H1 (cell line): Measurements from ENCODE around the gene BLOC1S4. TPM values are rescaled to one million over a fixed set of nuclear protein-coding genes. Genes with fewer than 3 reads are reported as not detected.

ENCODE experiments used
- CTCF ChIA-PET: fragments of 300-600 bp; sonication (Branson Sonifier 250); formaldehyde crosslinking; loops from one replicate; lab custom pipeline; 2021; ENCODE audit not compliant: partially characterized antibody; lab: Charles Lee
- POLR2A ChIA-PET: fragments of 300-600 bp; sonication (Branson Sonifier 250); formaldehyde crosslinking; loops from one replicate; lab custom pipeline; 2021; ENCODE audit warnings: inconsistent platforms; ENCODE audit not compliant: partially characterized antibody; lab: Charles Lee
- DNase-seq, 2 experiments: peaks; one replicate each; pipeline versions ENCODE4 v3.0.0 to v3.0.0-alpha.2; 2010 to 2022; ENCODE audit warnings: low spot score in 2 of 2, low read depth in 1 of 2, mixed read lengths in 1 of 2
- FAIRE-seq: peaks from 2 replicates; lab custom pipeline; 2011; peaks lifted over from hg19 to GRCh38; lab: Jason Lieb, UNC
- H2AFZ ChIP-seq: 2 replicates; pipeline ENCODE4 v1.8.1; 2012; ENCODE audit warnings: low read length, inconsistent platforms
- H2AK5ac ChIP-seq: 2 replicates; pipeline ENCODE4 v1.6.1; 2013; ENCODE audit warnings: low read depth, low read length
- H2BK120ac ChIP-seq: replicated peaks from 2 replicates; pipeline ENCODE3; 2013; ENCODE audit warnings: low read depth, low read length, inconsistent platforms
- H2BK12ac ChIP-seq: 2 replicates; pipeline ENCODE4 v1.6.1; 2013; ENCODE audit warnings: low read depth, low read length
- H2BK15ac ChIP-seq: 2 replicates; pipeline ENCODE4 v1.6.1; 2013; ENCODE audit warnings: low read length
- H2BK20ac ChIP-seq: 2 replicates; pipeline ENCODE4 v1.6.1; 2013; ENCODE audit warnings: low read length
- H2BK5ac ChIP-seq: 2 replicates; pipeline ENCODE4 v1.6.1; 2013; ENCODE audit warnings: low read depth, low read length
- H3K14ac ChIP-seq: 2 replicates; pipeline ENCODE4 v1.6.1; 2013; ENCODE audit warnings: inconsistent platforms; ENCODE audit not compliant: insufficient read length
- H3K18ac ChIP-seq: 2 replicates; pipeline ENCODE4 v1.6.1; 2013; ENCODE audit warnings: low read length; ENCODE audit errors: extremely low read depth
- H3K23ac ChIP-seq: 2 replicates; pipeline ENCODE4 v1.6.1; 2013; ENCODE audit warnings: inconsistent platforms; ENCODE audit not compliant: insufficient read length
- H3K23me2 ChIP-seq: 2 replicates; pipeline ENCODE4 v1.6.1; 2013; ENCODE audit warnings: low read depth, low read length
- H3K27ac ChIP-seq: 2 replicates; pipeline ENCODE4 v1.6.1; 2011; ENCODE audit warnings: low read depth, low read length, inconsistent platforms
- H3K27me3 ChIP-seq, 4 experiments: replicated peaks in 1 of 4; 1 replicate in 1 of 4; 2 replicates in 3 of 4; pipeline versions ENCODE4 v1.6.1 to v1.8.1; 2011 to 2013; ENCODE audit warnings: low read length in 3 of 4, mild to moderate bottlenecking in 3 of 4, inconsistent platforms in 2 of 4, mixed read lengths in 2 of 4, moderate library complexity in 1 of 4; ENCODE audit not compliant: control insufficient read depth in 3 of 4, insufficient read depth in 3 of 4; ENCODE audit errors: extremely low read depth in 1 of 4
- H3K36me3 ChIP-seq, 4 experiments: 2 replicates each; pipeline versions ENCODE4 v1.6.1 to v1.8.1; 2011 to 2013; ENCODE audit warnings: mild to moderate bottlenecking in 4 of 4, low read length in 3 of 4, moderate library complexity in 2 of 4, control low read depth in 1 of 4, inconsistent platforms in 1 of 4; ENCODE audit not compliant: insufficient read depth in 4 of 4, control insufficient read depth in 2 of 4
- H3K4ac ChIP-seq: replicated peaks from 2 replicates; pipeline ENCODE3; 2013; ENCODE audit warnings: low read length, low read depth, mixed read lengths, inconsistent platforms; ENCODE audit not compliant: insufficient read length
- H3K4me1 ChIP-seq, 4 experiments: replicated peaks in 1 of 4; 1 replicate in 1 of 4; 2 replicates in 3 of 4; pipeline versions ENCODE4 v1.6.1 to v1.8.1; 2011 to 2013; ENCODE audit warnings: low read length in 3 of 4, inconsistent platforms in 2 of 4, mixed read lengths in 1 of 4; ENCODE audit not compliant: insufficient read depth in 4 of 4, control insufficient read depth in 3 of 4
- H3K4me2 ChIP-seq, 2 experiments: 2 replicates each; pipeline versions ENCODE4 v1.6.1 to v1.8.1; 2011 to 2013; ENCODE audit warnings: low read depth in 2 of 2, low read length in 2 of 2, control low read depth in 1 of 2, inconsistent platforms in 1 of 2, mild to moderate bottlenecking in 1 of 2; ENCODE audit not compliant: insufficient read depth in 1 of 2
- H3K4me3 ChIP-seq, 4 experiments: fragments of 200-600, 300-600 bp in 1 of 4; sonication (generic), shearing (Covaris generic), sonication (Bioruptor Twin) in 1 of 4; 2 replicates each; pipeline versions ENCODE4 v1.5.1 to v1.8.1; 2011 to 2016; ENCODE audit warnings: low read length in 4 of 4, low read depth in 3 of 4, control low read depth in 2 of 4, inconsistent platforms in 2 of 4, mild to moderate bottlenecking in 2 of 4, mixed read lengths in 1 of 4, moderate library complexity in 1 of 4; ENCODE audit not compliant: insufficient read depth in 2 of 4; ENCODE audit errors: extremely low read depth in 1 of 4
- H3K56ac ChIP-seq: replicated peaks from 2 replicates; pipeline ENCODE3; 2013; ENCODE audit warnings: low read depth, mild to moderate bottlenecking, mixed read lengths, low read length, inconsistent platforms; ENCODE audit not compliant: insufficient read length
- H3K79me1 ChIP-seq: 2 replicates; pipeline ENCODE4 v1.6.1; 2013; ENCODE audit warnings: low read depth, low read length, control low read depth
- H3K79me2 ChIP-seq, 2 experiments: 2 replicates each; pipeline versions ENCODE4 v1.6.1 to v1.8.1; 2012 to 2013; ENCODE audit warnings: low read length in 2 of 2, mild to moderate bottlenecking in 2 of 2, inconsistent platforms in 1 of 2; ENCODE audit not compliant: insufficient read depth in 2 of 2, control insufficient read depth in 1 of 2
- H3K9ac ChIP-seq, 4 experiments: replicated peaks in 1 of 4; 1 replicate in 1 of 4; 2 replicates in 3 of 4; pipeline versions ENCODE4 v1.6.1 to v1.8.1; 2011 to 2013; ENCODE audit warnings: low read depth in 3 of 4, low read length in 3 of 4, control low read depth in 2 of 4, mild to moderate bottlenecking in 2 of 4, moderate library complexity in 2 of 4, inconsistent platforms in 1 of 4; ENCODE audit errors: extremely low read depth in 1 of 4
- H3K9me3 ChIP-seq, 2 experiments: 2 replicates each; pipeline versions ENCODE4 v1.6.1 to v1.8.1; 2012 to 2013; ENCODE audit warnings: mild to moderate bottlenecking in 2 of 2, moderate library complexity in 2 of 2, control low read depth in 1 of 2, inconsistent platforms in 1 of 2, low read depth in 1 of 2, low read length in 1 of 2, mixed read lengths in 1 of 2; ENCODE audit not compliant: insufficient read depth in 2 of 2
- H4K20me1 ChIP-seq, 2 experiments: replicated peaks in 1 of 2; 2 replicates each; pipeline versions ENCODE3 to v1.8.1; 2011 to 2013; ENCODE audit warnings: inconsistent platforms in 2 of 2, low read length in 2 of 2, mild to moderate bottlenecking in 1 of 2; ENCODE audit not compliant: insufficient read depth in 2 of 2, control insufficient read depth in 1 of 2
- H4K5ac ChIP-seq: 2 replicates; pipeline ENCODE4 v1.6.1; 2013; ENCODE audit warnings: low read length, low read depth, mixed read lengths, inconsistent platforms; ENCODE audit not compliant: insufficient read length
- H4K8ac ChIP-seq: 2 replicates; pipeline ENCODE4 v1.8.0; 2013; ENCODE audit warnings: mild to moderate bottlenecking, moderate library complexity, low read length, inconsistent platforms; ENCODE audit not compliant: insufficient read depth; ENCODE audit errors: extremely low read depth
- H4K91ac ChIP-seq: replicated peaks from 2 replicates; pipeline ENCODE3; 2013; ENCODE audit warnings: low read length, mixed read lengths, inconsistent platforms; ENCODE audit not compliant: insufficient read length
- PHF8 ChIP-seq: fragments of 200-600 bp; sonication (generic); conservative IDR thresholded peaks from 2 replicates; pipeline ENCODE4 v1.7.1; 2012; ENCODE audit warnings: low read depth, mild to moderate bottlenecking, inconsistent platforms, low read length, moderate library complexity
- WGBS, 2 experiments: shearing (Covaris generic) in 1 of 2; methylation state at CpG; one replicate each; pipeline versions ENCODE4 v1.1.6 to v1.1.7; 2013 to 2015; ENCODE audit warnings: low lambda C conversion rate in 2 of 2, mixed read lengths in 2 of 2, inconsistent platforms in 1 of 2, low coverage in 1 of 2, missing lambda C conversion rate in 1 of 2; ENCODE audit not compliant: insufficient replicate concordance in 2 of 2, insufficient coverage in 1 of 2, insufficient read length in 1 of 2; ENCODE audit errors: extremely low coverage in 1 of 2, missing lambda C conversion rate in 1 of 2; 5-methylcytosine and 5-hydroxymethylcytosine counted together
- polyA plus RNA-seq, 7 experiments: library from polyadenylated mRNA; depleted of rRNA in 3 of 7; stranded (reverse) in 5 of 7; unstranded in 2 of 7; fragments of >200 nt in 5 of 7; fragments of 200-250 nt in 2 of 7; gene quantifications; 1 replicate in 5 of 7; 2 replicates in 1 of 7; 4 replicates in 1 of 7; pipeline versions ENCODE4 v1.2.1 to v1.2.3, GENCODE V29; 2011 to 2013; ENCODE audit warnings: missing spikeins in 2 of 7, mixed read lengths in 2 of 7
- total RNA-seq: library from RNA; stranded (reverse); fragmentation: NEBNext Ultra II Directional; extraction: Animal tissue kit (Norgen Biotek cat#: 25700); gene quantifications from 2 replicates; pipeline ENCODE4 v1.2.1, GENCODE V29; 2021

The BLOC1S4 gene
- total and polyA plus RNA-seq, 2 of the 8 experiments (the other 6 are each of a cell fraction or from before 2014, with no cell fraction given) = 19.1 to 27.8 TPM

- Histone ChIP-seq H3K4me1 (peaks cover 0 to 19% (median 16%) of the 10 kb centered on the region in 4 experiments; a peak in 6 of 7 replicates), H3K14ac (no peak overlapping the region), H3K56ac (no peak overlapping the region), H3K36me3 (no peaks in the 10 kb centered on the region), H2BK15ac (0 out of 2 replicates have a peak overlapping the region, but pooled peaks have one; percentile 10), H2AFZ (no peak overlapping the region), H3K9ac (no peak overlapping the region), H3K9me3 (no peaks in the 10 kb centered on the region), H4K20me1 (peaks cover 0 to 2% of the 10 kb centered on the region in 2 experiments), H3K4me3 (no peak overlapping the region), H3K4me2 (no peak overlapping the region), H2BK5ac (no peak overlapping the region), H4K5ac (no peak overlapping the region), H3K27me3 (0 out of 7 replicates have a peak, but pooled peaks cover 0 to 2% (median 0%) of the 10 kb centered on the region in 4 experiments), H2BK20ac (no peak overlapping the region), H4K8ac (no peak overlapping the region), H4K91ac (no peak overlapping the region), H2BK120ac (no peak overlapping the region), H3K4ac (no peak overlapping the region), H3K27ac (no peak overlapping the region), H3K23ac (no peak overlapping the region), H2AK5ac (no peak overlapping the region), H3K79me2 (no peaks in the 10 kb centered on the region), H3K18ac (no peak overlapping the region), H2BK12ac (no peak overlapping the region), H3K79me1 (peaks cover 4% of the 10 kb centered on the region), H3K23me2 (no peaks in the 10 kb centered on the region; the same call in 1 of the 2 replicates)
- FAIRE-seq = no peak
- ChIA-PET POLR2A (no interaction called here), CTCF (interaction anchor here (0.6 to 6.6 kb wide), 7 partner anchors 8 to 378 kb away, joined by 3 to 59 read pairs (median 6); a partner anchor contains a TSS)
- no peak for TF ChIP-seq PHF8
- WGBS, 2 experiments = 89% methylated on average over 3 of the region's 3 CpGs; no CpG with 5 or more reads in 1 of the 2 experiments
- DNase-seq = no peak
These were observed 23.2 kb upstream of the BLOC1S4 start for GRCh38 chr4:6692806-6693205.
